Pancreas (tissue), 10 donors: ENCODE results near the gene AP4M1. TPM values are rescaled to one million over a fixed set of nuclear protein-coding genes. Genes with fewer than 3 reads are reported as not detected.
A peak's percentile ranks its signal among the peaks of the same experiment; 100 is the strongest.

Experiments
- ATAC-seq, 4 donors: fragments of 200-7000 bp; cut with Tn5 transposase; one replicate each; pipeline versions ENCODE4 v1.8.0 to v1.9.1; 2020; ENCODE audit warnings: mild to moderate bottlenecking in 4 of 4, moderate library complexity in 4 of 4
- DNase-seq, 6 donors: peaks; one replicate each; pipeline ENCODE4 v3.0.0-alpha.2; 2020
- FAIRE-seq: peaks from 2 replicates; lab custom pipeline; 2012; peaks lifted over from hg19 to GRCh38; lab: Jason Lieb, UNC
- H3K27ac ChIP-seq, 4 donors: fragments of 200-600 bp; sonication (generic); 1 replicate in 3 of 4; 2 replicates in 1 of 4; pipeline versions ENCODE4 v1.5.0 to v1.8.0; 2020
- H3K27me3 ChIP-seq, 4 donors: fragments of 200-600 bp; one replicate each; pipeline ENCODE4 v1.8.0; 2021
- H3K36me3 ChIP-seq, 3 donors: fragments of 200-600 bp; sonication (generic) in 1 of 3; one replicate each; pipeline versions ENCODE4 v1.5.0 to v1.8.0; 2020 to 2021
- H3K4me1 ChIP-seq, 3 donors: fragments of 200-600 bp; one replicate each; pipeline ENCODE4 v1.8.0; 2021
- H3K4me3 ChIP-seq, 4 donors: fragments of 200-600 bp; sonication (generic) in 2 of 4; one replicate each; pipeline versions ENCODE4 v1.5.0 to v1.8.0; 2020 to 2021
- H3K9me3 ChIP-seq, 4 donors: fragments of 200-600 bp; one replicate each; pipeline ENCODE4 v1.8.0; 2021
- WGBS, 2 donors: extraction: QIAGEN DNeasy Blood & Tissue Kit; methylation state at CpG; one replicate each; pipeline ENCODE4 v1.1.7; 2013; 5-methylcytosine and 5-hydroxymethylcytosine counted together
- intact Hi-C, 3 donors: fragments of 100-400 bp; cut with DNase I; formaldehyde crosslinking; loops; one replicate each; pipeline versions ENCODE4 v1.11.1 to v1.14.2; 2022
- polyA plus RNA-seq, 2 donors: library from polyadenylated mRNA; stranded (reverse); fragments of 200-250 nt; gene quantifications; one replicate each; pipeline ENCODE4 v1.2.3, GENCODE V29; 2013
- total RNA-seq, 6 donors: library from RNA; stranded (reverse); fragmentation: NEBNext Ultra II Directional in 4 of 6; extraction: Animal tissue kit (Norgen Biotek cat#: 25700) in 4 of 6; gene quantifications; one replicate each; pipeline versions ENCODE4 v1.2.1 to v1.2.4, GENCODE V29; 2021 to 2023
- TF ChIP-seq, protein P1 (sequence below), 4 donors: fragments of 200-600 bp; sonication (generic) in 3 of 4; IDR thresholded peaks; one replicate each; pipeline versions ENCODE4 v1.5.0 to v1.8.0; 2021; ENCODE audit warnings: antibody characterized with exemption in 4 of 4
- donor health status: healthy with polysubstance abuse.
- donor health status: DM: no; HTN: no; CAD: no; lungs with moderate emphysema.
- donor health status: DM: no; HTN: no; CAD: no.
- donor health status: control.
- donor health status: control.
- donor health status: Bipolar disorder and iron deficiency.
- donor health status: DM: yes; HTN: yes; CAD: no.
- donor health status: DM: no; HTN: no; CAD: no.
- donor health status: DM: no; HTN: no; CAD: no.
- donor health status: DM: yes; HTN: yes; CAD: no.

AP4M1 gene
- total and polyA plus RNA-seq, 8 donors, result 8.6 to 25.4 (median 12.2) TPM

DNA sequence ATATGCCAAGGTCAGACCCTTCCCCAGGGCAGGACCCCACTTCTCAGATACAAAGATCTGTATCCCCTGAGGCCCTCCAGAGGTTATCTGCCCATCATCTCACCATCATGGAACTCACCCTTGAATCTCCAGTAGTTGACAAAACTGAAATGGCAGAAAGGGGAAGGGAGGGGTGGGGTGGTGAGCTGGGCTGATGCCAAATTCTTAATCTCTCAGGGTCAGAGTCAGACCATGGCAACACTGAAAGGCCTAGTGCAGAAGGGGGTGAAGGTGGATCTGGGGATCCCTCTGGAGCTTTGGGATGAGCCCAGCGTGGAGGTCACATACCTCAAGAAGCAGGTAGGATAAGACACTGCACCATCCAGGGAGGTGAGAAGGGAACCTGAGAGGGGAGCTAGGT, 21.1 kb downstream of the AP4M1 start:
- FAIRE-seq, result no peak
- no peak overlapping the region for H3K27ac ChIP-seq

DNA sequence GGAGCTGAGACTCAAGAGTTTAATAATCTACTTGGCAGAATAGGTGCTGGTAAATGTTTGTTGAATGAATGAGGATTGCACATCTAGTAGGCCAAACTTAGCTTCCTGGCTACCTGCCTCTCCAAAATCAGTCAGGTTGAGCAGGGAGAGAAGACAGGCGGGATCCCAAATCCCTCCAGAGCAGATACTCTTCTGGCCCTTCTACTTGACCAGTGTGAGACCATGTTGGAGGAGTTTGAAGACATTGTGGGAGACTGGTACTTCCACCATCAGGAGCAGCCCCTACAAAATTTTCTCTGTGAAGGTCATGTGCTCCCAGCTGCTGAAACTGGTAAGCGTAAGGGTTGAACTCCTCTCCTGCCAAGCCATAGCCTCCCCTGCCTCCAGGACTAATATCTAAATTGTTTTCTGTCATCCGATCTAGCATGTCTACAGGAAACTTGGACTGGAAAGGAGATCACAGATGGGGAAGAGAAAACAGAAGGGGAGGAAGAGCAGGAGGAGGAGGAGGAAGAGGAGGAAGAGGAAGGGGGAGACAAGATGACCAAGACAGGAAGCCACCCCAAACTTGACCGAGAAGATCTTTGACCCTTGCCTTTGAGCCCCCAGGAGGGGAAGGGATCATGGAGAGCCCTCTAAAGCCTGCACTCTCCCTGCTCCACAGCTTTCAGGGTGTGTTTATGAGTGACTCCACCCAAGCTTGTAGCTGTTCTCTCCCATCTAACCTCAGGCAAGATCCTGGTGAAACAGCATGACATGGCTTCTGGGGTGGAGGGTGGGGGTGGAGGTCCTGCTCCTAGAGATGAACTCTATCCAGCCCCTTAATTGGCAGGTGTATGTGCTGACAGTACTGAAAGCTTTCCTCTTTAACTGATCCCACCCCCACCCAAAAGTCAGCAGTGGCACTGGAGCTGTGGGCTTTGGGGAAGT, 23.1 kb downstream of the AP4M1 start:
- intact Hi-C loops, result no loop called here
- H3K4me3 ChIP-seq, result no peak overlapping the region
- H3K4me1 ChIP-seq, result peaks cover 0 to 17% (median 8%) of the 10 kb centered on the region in 3 donors
- FAIRE-seq (no peak), DNase-seq (no peak), ATAC-seq (no peak)
- H3K9me3 ChIP-seq, result no peaks in the 10 kb centered on the region
- no peaks in the 10 kb centered on the region for H3K36me3 ChIP-seq
- H3K27me3 ChIP-seq, result no peaks in the 10 kb centered on the region
- WGBS, 2 donors, result 81 to 87% methylated on average over 4 of the region's 4 CpGs
- no peak overlapping the region for H3K27ac ChIP-seq
- TF ChIP-seq, protein P1, sequence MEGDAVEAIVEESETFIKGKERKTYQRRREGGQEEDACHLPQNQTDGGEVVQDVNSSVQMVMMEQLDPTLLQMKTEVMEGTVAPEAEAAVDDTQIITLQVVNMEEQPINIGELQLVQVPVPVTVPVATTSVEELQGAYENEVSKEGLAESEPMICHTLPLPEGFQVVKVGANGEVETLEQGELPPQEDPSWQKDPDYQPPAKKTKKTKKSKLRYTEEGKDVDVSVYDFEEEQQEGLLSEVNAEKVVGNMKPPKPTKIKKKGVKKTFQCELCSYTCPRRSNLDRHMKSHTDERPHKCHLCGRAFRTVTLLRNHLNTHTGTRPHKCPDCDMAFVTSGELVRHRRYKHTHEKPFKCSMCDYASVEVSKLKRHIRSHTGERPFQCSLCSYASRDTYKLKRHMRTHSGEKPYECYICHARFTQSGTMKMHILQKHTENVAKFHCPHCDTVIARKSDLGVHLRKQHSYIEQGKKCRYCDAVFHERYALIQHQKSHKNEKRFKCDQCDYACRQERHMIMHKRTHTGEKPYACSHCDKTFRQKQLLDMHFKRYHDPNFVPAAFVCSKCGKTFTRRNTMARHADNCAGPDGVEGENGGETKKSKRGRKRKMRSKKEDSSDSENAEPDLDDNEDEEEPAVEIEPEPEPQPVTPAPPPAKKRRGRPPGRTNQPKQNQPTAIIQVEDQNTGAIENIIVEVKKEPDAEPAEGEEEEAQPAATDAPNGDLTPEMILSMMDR (IDR thresholded peaks at IDR 0.05), result no peak

More for the DNA sequence above, 21.1 kb downstream of the AP4M1 start:
- Histone ChIP-seq H3K36me3 (no peaks in the 10 kb centered on the region), H3K9me3 (no peaks in the 10 kb centered on the region), H3K4me1 (peaks cover 0 to 11% (median 8%) of the 10 kb centered on the region in 3 donors), H3K27me3 (no peaks in the 10 kb centered on the region), H3K4me3 (no peak overlapping the region)
- TF ChIP-seq, protein P1 (IDR thresholded peaks at IDR 0.05), result no peak
- intact Hi-C loops, result no loop called here
- ATAC-seq (no peak), DNase-seq (no peak)
- WGBS, 2 donors, result 95 to 100% methylated on average over 1 of the region's 1 CpG

DNA sequence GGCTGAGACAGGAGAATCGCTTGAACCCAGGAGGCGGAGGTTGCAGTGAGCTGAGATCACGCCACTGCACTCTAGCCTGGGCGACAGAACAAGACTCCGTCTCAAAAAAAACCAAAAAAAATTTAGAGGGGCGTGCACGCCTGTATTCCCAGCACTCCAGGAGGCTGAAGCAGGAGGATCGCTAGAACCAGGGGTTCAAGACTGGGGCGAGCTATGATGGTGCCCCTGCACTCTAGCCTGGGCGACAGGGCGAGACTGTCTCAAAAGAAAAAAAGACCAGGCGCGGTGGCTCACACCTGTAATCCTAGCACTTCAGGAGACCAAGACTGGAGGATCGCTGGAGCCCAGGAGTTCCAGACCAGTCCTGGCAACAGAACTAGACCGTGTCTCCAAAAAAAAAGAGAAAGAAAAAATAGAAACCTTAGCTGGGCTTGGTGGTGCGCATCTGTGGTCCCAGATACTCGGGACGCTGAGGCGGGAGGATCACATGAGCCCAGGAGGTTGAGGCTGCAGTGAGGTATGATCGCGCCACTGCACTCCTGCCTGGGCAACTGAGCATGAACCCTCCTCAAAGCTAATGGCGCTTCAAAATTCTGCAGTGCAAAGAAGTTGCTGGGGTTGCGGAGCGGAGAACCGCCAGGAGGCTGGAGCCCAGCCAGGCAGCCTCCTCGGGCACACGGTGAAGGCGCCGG, 24.9 kb downstream of the AP4M1 start:
- intact Hi-C loops, result no loop called here
- H3K4me3 ChIP-seq, result peak overlapping the region; percentile 54 to 98 (median 94)
- H3K9me3 ChIP-seq, result no peaks in the 10 kb centered on the region
- ATAC-seq (peak; percentile 0 to 51 (median 31)), FAIRE-seq (no peak), DNase-seq (peak in 1 of 6 donors; percentile 86)
- no peaks in the 10 kb centered on the region for H3K27me3 ChIP-seq
- TF ChIP-seq, protein P1 (IDR thresholded peaks at IDR 0.05), result no peak
- 9 to 10% methylated on average over 29 of the region's 29 CpGs for WGBS, 2 donors
- peaks cover 0 to 13% (median 8%) of the 10 kb centered on the region in 3 donors for H3K4me1 ChIP-seq
- H3K27ac ChIP-seq, result peak overlapping the region; percentile 84 to 94 (median 89)
- no peaks in the 10 kb centered on the region for H3K36me3 ChIP-seq

DNA sequence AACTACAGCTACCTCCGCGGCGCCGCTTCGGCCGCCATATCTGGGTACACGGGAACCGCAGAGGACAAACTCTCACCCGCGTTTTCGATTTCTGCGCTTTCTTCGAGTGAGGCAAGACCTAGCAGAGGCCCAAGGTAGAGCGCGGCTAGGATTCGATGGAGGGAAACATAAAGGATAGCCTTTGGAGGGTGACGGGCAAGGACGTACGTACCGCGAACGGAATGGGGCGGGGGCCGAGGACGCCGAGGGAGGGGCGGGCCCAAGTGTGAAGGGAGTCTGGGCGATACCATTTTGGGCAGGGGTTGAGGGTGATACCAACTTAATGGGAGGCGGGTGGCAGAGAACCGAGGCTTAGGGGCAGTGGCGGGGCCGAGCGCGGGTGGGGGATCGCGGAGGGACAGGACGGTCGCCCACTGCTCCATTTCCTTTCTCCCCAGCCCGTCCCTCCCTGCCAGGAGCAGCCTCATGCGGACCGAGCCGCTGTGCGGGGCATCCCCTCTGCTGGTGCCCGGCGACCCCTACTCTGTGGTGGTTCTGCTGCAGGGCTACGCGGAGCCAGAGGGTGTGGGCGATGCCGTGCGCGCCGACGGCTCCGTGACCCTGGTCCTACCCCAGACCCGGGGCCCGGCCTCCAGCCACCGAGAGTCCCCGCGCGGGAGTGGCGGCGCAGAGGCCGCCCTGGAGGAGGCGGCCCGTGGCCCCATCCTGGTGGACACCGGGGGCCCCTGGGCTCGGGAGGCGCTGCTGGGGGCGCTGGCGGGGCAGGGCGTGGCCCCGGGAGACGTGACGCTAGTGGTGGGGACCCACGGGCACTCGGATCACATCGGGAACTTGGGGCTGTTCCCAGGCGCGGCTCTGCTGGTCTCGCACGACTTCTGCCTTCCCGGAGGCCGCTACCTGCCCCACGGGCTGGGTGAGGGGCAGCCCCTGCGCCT, 25.8 kb downstream of the AP4M1 start, which contains the start of gene MBLAC1:
MBLAC1 (plus strand) TSS at position 37 of the 935 bp plus-strand sequence; CDS start at position 466, 429 bp downstream.
- FAIRE-seq (no peak), ATAC-seq (peak; percentile 90 to 96 (median 92)), DNase-seq (peak; percentile 88 to 92 (median 90))
- Histone ChIP-seq H3K9me3 (no peaks in the 10 kb centered on the region), H3K4me3 (peak within 1 kb of the TSS; percentile 54 to 98 (median 94)), H3K36me3 (no peaks in the 10 kb centered on the region), H3K4me1 (peaks cover 0 to 14% (median 8%) of the 10 kb centered on the region in 3 donors), H3K27me3 (no peaks in the 10 kb centered on the region), H3K27ac (peak within 1 kb of the TSS; percentile 84 to 94 (median 89))
- TF ChIP-seq, protein P1 (IDR thresholded peaks at IDR 0.05), result no peak
- intact Hi-C loops, result no loop called here
- WGBS, 2 donors, result 0 to 1% methylated on average over 68 to 85 of the region's 85 CpGs
